HCEC 1CT (cell line): ENCODE data around the gene CORO2B.

ENCODE experiments used
- DNase-seq: peaks from one replicate; pipeline ENCODE4 v3.0.0-alpha.2; 2017

CORO2B gene

DNA sequence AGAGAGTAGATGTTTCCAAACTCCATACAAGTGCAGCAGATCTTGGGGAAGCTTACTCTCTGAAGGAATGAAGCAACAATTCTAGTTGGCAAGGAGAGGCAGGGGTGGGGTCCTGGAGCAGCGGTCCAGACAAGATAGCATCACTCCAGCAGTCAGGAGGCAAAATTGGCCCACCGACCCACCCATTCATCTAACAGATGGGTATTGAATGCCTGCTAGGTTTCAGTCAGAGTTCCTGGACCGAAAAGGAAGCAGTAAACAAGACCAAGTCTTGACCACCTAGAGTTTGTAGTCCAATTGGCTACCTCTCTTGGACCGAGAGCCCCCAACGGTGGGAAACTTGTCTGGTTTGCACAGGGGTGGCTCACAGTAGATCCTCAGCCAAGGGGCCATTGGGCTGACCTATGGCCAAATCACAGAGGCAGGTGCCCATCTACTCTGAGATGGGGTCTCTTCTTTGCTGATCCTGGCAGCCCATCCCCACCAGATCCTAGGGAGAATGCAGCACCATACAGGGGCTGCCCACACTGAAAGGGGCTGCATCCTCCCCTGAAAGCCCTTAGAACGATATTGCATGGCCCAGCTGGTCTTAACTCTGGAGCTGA lies 74.3 kb downstream of the CORO2B start:
- DNase-seq = no peak

DNA sequence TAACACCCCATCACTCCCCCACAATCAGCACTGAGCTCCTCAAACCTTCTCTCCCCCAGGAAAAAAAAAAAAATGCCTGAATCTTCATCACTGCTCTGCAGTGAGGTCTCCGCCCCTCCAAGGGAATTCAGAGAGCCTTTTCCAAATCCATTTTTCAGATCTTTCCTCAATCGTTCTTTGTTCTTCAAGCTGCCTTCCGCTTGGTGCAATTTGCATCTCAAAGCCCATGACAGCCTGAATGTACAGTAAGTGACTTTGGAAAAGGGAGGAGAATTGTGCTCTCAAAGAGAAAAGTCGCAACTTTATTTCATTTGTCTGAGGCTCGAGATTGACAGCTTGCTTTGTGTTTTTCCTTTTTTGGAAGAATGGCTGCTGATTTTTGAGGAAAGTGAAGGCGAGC lies 75.0 kb downstream of the CORO2B start:
- no peak for DNase-seq

DNA sequence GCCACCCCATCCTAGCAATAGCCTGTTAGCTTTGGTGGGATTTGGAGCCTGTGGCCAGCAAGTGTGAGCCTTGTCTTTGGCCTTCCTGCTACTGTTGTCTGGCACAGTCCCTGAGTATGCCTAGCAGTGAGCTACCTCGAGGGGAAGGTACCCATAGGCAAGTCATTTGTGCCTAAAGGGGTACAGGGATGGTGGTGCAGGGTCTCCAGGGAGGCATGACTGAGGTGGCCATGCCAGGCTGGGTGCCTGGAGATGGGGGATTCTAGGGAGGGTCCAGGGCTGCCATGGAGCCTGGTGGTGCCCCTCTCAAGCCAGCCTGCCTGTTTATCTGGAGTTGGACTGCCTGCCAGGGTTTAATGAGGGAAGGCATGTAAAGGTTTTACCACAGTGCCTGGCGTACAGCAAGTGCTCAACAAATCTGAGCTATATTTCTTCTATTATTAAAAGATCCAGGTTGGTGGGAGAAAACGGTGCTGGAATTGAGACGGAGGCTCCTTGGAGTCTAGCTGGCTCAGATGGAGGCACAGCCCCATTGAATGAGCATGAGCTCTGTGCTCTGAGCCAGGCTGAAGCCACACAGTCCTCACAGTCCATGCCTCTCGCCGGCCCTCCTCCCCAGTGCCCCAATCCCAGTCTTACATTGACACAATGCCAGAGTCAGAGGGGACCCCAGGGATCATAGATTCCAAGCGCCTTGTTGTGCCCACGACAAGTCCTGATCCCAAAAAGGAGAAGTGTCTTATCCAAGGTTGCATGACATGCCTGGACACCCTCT lies 76.2 kb downstream of the CORO2B start:
- no peak for DNase-seq

DNA sequence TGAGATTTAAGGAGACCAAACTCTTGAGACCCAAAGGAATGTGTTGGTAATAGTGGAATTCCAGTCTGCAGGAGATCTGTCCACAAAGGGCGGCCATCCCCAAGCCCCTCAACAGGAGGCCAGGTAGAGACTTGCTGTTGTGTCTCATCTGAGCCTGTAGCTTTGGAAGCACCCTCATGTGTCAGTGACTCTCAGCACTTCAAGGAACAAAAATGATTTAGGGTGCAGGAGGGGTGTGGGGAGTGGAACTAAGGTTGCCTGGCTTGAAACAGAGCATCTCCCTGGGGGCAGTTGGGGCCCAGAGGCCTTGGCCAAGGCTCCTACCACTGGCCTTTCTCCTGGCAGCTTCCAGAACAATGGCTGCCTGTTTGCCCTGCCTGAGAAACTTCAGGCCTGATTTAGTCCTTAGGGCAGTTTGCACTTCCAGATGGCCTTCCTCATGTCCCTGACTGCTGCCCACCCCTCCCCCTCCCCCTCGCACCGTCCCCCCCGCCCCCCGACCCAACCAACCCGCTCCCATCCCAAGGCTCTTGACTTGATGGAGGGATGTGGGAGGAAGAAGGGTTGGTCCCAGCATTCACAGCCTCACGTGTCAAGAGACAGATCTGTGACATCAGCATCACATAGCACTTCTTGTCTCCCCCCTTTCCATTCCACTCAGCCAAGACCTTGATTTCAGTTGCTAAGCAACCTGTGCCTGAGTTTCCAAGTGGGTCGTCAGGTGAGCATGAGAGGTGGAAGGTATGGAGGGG lies 77.1 kb downstream of the CORO2B start:
- DNase-seq = no peak

DNA sequence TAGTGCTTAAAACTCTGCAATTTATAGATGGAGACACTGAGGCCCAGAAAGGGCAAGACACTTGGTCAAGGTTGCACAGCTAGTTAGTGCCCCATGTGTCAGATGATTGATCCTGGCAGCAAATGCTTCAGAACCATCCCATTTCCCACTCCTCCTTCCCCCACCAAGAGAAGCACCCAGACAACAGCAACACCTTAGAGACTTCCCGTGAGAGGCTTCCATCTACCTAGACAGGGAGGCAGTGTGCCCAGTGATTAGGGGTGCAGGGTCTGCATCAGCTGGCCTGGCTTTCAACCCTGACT lies 77.6 kb downstream of the CORO2B start:
- no peak for DNase-seq

DNA sequence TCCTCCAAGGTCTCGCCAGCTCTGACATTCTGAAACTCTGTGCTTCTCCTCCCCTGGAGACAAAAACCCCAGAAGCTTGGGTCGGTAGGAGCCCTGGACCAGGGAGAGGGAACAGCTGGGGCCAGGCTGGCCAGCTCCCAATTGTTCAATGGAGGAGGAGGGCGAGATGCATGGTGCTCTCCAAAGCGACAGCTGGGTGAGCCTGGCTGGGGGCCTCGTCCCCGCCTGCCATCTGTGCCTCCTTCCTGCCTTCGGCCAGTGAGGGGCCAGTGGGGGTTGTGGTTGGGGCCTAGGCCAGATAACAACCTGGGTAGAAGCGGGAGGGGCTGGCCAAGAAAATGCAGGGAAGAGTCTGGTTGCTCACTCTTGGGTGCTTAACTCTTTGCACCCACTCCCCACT lies 79.4 kb downstream of the CORO2B start:
- no peak for DNase-seq

DNA sequence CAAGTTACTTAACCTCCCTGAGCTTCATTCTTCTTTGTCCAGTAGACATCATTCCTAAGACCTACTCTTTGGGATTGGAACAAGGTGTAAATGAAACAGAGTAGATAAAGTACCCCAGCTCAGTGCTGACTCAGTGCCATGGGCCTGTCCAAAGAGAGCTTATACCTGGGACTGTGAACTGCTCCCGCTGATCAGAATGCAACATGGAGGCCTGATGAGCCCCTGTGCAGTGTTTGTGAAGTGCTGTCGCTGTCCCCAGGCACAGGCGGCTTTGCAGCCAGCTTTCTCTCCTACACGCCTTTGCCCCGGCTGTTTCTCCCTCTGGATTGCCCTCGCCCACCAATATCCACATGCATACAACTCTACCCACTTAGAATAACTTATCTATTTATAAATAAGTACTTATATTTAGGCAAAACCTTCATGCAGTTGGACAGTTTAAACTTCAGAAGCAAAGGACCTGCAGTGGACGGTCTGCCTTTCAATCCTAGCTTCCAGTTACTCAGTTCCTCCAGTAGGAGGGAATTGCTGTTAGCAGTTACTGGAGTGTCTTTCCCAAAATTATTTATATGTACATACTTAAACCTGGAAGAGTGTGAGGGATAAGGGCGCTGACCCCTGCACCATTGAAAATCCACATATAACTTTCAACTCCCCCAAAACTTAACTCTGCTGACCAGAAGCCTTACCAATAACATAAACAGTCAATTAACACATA lies 80.0 kb downstream of the CORO2B start:
- no peak for DNase-seq

DNA sequence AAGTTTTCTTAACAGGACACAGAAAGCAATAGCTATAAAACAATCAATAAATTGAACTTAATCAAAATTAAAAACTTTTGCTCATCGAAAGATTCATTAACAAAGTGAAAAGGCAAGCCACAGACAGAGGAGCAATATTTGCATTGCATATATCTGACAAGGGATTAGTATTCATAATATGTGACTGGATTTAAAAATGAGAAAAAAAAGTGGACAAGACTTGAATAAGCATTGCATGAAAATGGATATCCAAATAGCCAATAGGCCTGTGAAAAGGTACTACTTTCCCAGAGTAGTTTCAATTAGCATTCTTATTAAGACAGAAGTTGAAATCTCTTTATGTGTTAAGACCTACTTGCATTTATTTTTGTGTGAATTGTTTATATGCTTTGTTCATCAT lies 84.7 kb downstream of the CORO2B start:
- DNase-seq = no peak

DNA sequence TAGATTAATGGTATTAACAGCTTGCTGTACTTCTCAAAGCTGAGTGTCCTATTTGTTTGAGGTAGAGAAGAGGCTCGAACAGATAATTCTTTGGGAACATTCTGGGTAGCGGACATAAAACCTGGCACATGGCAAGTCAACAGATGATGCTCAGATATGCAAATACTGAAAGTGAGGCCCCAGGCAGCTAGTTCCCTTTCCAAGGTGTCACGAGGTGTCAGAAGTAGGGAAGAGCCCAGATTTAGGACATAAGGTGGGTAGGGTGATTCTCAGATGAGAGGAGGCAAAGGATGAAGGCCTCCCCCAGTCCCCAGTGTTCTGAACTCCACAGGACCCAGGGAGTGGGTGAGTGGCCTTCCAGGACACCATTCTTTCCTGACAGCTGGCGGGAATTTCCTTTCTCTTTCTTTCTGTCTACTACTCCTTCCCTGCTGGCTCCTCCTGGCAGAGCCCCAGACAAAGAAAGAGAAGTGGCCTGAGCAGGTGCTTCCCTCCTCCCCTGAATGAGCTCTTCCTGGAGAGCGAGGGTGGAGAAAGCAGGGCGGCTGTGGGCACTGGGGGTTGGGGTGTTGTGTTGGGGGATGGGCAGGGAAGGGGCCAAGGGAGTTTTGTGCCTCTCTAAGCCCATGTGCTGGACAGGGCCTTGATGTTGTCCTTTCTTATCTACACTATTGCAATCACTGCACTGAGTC lies 87.5 kb downstream of the CORO2B start:
- no peak for DNase-seq

DNA sequence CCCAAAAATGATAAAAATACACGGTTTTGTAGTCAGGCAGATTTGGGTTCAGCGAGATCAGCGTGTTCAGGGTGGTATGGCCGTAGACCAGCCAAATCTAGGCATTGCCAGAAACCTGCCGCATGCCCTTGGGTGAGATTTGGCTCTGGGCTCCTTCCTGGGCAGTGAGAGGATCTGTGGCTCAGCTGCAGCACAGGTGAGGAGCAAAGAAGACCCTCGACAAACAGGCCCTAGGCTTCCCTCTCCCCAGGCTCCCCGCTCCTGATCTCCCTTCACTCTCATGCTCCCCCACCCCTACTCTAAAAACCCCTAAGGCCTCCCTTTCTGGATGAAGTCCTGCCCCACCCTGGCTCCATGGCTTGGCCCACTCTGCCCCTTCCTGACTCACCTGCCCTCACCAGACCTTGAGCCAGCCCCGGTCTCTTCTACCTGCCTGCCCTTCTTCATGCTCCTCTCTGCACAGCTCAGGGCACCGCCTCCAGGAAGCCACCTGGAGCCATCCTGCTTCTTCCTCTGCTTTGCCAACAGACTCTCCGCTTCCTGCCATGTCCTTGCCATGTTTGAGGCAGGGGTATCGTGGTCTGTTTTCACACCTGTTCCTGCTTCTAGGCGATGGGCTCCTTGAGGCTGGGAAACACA lies 88.1 kb downstream of the CORO2B start:
- no peak for DNase-seq

DNA sequence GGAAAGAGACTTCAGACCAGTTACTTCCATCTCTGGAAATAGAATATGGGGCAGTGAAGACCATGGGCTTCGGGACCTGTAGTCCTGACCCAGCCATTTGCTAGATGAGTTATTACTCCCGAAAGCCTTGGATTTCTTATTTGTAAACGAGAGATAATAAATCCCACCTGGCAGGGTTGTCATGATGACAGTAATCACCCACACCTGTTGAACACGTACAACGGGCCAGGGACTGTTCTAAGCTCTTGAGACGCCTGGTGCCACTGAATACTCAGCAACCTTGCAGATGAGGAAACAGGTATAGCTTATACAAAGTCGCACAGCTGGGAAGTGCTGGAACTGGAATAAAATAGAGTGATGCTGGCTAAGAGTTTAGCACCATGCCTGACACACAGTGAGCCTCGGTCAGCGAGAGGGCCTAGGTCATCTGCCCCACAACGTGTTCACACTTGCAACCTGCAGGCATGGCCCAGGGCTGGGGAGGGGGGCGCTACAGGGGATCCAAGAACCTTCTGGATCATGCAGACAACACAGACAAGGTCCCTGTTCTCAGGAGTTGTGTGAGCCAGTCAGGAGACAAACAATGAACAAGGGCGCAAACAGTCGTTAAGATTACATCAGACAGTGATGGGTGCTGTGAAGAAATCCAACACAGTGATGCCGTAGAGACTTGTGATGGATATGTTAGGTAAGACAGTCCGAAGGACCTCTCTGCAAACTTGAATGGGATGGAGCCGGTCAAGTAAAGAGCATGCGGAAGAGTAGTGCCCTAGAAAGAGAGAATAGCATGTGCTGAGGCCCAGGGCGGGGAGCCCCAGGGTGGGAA lies 89.2 kb downstream of the CORO2B start:
- DNase-seq = no peak

DNA sequence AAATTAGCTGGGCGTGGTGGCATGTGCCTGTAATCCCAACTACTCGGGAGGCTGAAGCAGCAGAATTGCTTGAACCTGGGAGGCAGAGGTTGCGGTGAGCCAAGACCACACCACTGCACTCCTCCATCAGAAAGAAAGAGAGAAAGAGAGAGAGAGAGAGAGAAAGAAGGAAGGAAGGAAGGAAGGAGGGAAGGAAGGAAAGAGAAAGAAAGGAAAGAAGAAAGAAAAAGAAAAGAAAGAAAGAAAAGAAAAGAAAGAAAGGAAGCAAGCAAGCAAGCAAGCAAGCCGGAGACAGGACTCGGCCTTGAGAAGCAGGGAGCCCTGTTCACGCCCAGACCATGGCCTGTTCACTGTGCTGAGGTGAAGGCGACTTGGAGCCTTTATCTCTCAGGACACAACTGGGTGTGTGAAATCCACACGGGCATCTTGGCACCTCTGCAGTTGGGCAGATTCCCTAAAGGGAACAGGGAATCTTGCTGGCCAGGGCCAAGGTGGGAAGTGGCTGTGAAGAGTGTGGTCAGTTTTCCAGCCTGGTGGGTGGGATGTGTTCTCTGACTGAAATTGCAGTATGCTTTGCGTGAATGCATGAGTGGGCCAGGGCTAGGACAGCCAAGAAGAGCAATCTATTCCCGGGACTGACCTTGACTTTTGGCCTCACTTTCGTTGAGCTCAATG lies 90.3 kb downstream of the CORO2B start:
- DNase-seq = no peak

DNA sequence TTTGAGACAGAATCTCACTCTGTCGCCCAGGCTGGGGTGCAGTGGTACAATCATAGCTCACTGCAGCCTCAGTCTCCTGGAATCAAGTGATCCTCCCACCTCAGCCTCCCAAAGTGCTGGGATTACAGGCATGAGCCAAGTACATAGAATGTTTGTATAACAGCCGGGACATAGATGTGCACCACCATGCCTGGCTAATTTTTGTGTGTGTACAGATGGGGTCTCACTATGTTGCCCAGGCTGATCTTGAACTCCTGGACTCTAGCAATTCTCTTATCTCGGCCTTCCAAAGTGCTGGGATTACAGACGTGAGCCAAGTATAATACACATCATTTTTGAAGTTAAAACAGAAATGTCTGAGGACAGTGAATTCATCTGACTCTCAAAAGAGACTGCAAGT lies 93.5 kb downstream of the CORO2B start:
- no peak for DNase-seq

DNA sequence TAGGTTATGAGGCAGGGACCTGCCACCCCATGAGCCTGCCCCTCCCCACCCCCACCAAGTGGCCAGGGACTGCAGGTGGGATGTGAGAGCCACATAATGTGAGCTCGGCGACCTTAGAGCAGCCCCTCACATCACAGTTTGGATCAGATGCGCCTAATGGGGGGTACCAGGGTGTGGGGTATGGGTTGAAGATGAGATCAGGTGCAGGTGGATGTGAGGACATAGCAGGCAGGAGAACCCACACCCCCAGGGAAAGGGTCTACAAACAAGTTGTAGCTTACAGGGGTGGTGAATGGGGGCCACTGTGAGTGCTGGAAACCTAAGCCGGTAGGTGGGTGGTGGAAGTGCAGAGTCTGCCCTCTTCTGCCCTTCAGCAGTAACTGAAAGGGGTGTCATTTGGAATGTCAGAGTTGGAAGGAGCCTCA lies 94.0 kb downstream of the CORO2B start:
- peak; percentile 35 for DNase-seq

DNA sequence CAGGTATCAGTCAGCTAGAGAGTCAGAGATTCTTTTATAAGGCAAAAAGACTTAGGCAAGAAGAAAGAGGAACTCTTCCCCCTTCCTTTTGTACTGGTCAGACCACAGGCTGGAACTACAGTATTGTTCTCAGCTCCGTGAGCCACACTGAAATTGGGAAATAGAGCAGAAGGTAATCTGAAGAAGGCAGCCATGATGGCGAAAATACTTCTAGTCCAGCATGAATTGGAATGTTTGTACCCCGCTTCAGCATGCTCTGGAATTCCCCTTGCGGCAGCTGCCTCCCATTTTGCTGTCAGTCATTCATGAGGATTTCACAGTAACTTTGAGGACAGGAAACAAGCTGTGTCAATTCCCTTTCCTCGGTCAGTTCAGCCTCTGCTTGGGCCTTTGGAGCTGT lies 96.2 kb downstream of the CORO2B start:
- DNase-seq = no peak

DNA sequence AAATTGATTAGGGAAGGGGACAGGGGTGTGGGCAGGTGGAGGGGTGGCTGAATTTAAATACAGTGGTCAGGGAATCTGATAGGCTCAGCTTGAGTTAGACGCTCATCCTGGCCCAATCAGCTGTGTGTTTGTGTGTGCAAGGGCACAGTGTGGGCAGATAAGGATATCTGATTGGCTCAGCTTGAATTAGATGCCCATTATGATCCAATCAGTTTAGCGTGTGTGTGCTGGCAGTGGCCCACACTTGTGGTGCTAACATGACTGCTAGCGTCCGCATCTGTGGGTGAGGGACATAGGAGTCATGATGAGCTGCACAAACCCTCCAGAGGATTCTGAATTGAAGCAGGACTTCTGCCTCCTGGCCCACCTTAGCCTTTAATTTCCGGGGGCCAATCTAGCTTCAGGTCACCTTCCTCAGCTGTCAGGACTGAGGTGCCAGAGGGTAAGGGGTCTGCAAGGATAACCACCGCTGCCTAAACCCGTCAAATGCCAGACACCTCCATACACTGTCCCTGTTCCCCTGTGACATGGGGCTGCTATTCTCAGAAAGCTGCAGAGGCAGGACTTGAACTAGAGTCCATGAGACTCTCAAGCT lies 97.3 kb downstream of the CORO2B start:
- no peak for DNase-seq

DNA sequence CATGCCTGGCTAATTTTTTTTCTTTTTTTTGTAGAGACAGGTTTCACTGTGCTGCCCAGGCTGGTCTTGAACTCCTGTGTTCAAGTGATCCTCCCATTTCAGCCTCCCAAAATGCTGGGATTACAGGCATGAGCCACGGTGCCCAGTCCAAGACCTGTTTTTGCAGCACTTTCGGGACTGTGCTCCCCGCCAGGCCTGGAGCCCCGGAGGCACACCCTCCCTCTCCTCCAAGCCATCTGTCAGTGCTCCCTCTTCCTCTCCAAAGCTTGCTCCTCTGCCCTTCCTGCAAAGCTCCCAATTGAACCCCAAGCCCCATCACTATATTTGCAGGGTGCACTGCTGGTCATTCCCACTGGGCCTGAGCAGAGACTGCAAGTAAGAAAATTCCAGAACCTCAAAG lies 98.1 kb downstream of the CORO2B start:
- no peak for DNase-seq

DNA sequence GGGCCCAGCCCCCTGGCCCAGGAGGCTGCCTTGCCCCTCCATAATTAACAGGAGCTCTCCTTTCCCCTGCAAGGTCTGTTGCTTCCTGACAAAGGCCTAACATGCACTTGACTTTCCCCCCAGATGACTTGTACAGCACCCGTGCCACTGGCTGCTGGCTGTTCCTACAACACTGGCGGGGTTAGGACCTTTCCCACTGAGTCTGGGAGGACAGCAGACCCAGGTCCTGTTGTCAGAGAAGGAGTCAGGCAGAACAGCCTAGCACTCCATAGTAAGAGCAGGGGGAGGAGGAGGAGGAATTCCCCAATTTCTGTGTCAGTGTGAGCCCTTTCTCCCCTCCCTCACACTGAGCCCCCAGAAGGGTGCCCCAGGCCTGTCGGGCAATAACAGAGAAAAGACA lies 99.2 kb downstream of the CORO2B start:
- no peak for DNase-seq

DNA sequence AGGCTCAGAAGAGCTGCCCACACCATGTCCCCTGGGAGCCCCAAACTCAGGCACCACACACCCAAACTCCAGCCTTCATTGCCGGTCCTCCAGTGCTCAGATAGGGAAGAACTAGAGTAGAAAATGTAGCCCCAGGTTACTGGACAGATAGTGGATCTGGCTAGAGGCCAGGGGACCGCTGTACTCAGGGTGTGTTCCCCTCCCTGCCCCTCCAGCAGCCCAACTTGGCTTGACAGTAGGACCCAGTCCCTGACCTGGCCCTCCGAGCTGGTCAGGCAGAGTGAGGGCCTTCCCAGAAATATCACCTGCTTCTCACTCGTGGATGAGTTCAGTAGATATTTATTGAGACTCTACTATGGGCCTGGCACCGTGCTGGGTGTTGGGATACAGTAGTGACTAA lies 100.0 kb downstream of the CORO2B start:
- no peak for DNase-seq

DNA sequence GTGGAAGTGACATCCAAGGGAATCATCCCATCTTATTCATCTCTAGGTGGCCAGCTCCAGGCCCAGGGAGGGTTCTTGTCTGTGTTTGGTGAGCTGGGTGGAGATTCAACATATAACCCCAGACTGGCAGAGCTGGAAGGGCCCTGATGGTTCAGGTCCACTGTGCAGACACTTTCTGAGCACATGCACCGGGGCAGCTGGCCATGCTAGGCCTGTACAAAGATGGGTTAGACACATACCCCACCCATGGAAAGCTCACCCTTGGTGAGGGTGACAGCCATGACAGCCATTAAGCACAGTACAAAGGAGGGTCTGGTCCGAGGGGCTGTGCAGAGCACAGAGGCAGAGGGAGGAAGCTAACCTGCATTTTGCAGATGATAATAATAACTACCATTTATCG lies 100.4 kb downstream of the CORO2B start:
- DNase-seq = no peak

DNA sequence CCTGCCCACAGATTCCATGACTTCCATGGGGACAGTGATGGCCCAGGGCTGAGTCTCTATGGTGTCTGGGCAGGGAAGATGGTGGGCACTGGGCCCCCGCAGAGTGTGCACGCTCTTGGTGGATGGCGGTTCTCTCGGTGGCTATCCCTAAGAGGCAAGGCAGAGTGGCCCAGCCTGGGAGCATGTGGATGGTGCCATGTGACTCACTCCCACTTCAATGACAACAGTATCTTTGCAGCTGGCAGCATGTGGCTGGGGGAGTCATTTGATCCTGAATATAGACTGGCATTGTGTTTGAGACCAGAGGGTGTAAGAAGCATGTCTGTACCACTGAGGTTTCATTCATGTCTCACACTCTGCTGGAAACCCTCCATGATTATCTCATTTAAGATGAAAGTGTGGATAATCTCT lies 101.2 kb downstream of the CORO2B start:
- DNase-seq = no peak
